D341Med (cell line): ENCODE data around the gene BLOC1S2.
"Not testable (repeated sequence)": the region's sequence is repeated elsewhere in the genome, so short reads cannot be mapped to it uniquely, and the experiment has no call there.

Source experiments
- DNase-seq: peaks from one replicate; pipeline ENCODE4 v3.0.0; 2012; ENCODE audit warnings: low spot score

BLOC1S2 gene

DNA sequence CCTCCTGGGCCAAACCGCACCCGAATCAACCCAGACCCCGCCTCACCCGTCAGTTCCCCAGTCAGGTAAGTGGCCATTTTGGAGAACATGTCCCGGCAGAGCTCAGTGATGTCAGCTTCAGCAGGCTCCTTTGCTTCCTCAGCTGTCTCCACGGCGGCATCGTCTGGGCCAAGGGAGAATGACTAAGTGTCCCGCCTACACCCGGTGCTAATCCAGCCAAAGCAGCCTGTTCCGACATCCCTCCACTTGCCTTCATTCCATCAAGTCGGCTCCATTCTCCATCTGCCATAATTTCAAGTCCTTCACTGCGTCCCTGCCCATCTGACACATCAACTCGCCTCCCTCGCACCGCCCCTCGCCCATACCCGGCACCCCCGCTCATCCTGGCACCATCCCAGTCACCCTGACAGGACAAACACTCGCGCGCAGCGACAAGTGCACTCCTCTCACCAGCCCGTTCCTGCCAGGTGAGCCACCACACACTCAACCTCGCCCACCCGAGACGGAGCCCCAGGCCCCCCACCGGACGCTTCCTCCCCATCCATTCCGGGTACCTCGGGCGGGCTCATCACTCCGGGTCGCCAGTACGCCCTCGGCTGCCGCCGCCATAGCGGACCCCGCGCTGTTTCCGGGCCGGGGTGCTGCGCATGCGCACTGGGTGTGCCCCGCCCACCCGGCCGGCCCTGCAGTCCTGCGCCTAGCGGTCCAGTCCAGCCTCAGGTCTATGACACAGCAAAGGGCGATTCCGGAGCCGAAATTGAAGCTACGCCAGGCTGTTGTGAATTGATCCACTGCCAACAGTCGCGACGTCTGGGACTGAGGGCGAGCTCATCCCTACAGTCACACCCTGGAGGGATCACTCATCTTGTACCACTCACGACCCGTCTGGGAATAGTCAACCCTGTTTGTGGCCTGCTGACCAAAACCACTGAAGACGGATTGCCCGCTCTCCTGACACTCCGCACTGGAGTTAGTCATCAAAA lies at the start of gene BLOC1S2:
Gene BLOC1S2 (minus strand): TSS at position 630 of the 983 bp plus-strand sequence. CDS start 21 bp downstream, at position 609.
- peak; percentile 94 for DNase-seq

DNA sequence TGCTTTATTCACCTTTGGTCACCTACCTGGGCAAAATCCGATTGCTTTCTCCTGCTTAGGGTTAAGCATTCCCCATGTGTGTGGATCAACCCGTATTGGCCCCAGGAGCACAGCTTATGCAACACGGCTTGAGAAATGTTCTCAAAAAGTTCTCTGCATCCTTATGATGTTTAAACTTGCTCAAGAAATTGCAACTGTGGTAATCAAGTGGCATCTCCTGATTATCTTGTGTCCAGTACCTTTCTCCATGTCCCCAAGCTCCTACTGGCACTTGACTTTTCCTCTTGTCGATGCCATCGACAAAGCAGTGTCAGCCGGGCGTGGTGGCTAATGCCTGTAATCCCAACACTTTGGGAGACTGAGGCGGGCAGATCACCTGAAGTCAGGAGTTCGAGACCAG lies 48.3 kb upstream of the BLOC1S2 start:
- no peak for DNase-seq

DNA sequence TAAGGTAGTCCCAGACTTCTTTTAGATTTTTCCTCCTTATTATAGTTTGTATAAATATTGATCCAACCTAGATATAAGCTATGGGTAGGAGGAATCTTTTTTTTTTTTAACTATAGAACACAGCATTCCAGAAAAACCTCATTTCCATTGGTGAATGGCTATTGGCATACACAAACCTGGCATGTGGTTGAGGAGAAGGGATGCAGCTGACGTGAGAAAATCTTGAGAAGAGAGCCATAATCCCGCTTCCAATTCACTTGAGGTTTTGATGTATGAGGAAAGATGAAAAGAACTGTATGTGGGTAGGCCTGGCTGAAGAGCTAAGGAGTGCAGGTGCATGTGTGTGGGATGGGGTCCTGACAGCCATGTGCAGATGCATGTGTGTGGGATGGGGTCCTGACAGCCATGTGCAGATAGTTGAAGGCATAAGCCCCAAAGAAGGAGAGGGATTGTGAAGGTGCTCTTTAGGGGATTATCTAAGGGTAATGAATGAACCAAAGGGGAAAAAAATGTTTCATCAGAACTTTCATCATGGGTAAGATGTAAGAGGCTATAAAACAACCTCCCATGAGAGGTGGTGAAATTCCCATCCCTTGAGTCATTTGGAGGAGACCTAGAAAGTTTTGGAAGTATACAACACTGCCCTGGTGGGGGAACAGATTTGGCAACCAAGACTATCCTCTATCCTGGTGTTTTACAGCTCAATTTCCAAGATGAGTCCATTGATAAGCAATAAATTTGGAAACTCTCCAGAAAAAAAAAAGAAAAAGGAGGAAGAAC lies 47.4 kb upstream of the BLOC1S2 start:
- no peak for DNase-seq

DNA sequence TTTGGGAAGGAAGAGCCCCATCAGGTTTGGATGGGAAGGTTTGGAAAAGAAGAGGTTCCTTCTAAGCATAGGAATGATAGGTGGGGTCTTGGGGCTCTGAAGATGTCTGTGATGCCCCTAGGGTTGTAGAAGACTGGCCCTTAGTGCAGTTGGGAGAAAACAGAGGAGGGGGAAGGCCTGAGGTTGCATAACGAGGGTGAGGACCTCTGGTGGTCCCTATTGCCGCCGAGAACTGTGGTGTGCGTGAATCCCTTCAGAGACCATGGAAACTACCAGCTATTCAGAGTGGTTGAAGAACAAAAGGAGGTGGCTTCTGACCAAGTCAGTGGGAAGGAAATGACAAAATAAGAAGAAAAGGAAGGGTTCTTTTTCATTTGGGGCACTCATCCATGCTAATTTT lies 46.6 kb upstream of the BLOC1S2 start:
- no peak for DNase-seq

GRCh38 chr10:100330079-100330478 lies 43.6 kb upstream of the BLOC1S2 start, which contains the start of gene PKD2L1:
Gene PKD2L1, minus strand, starts transcription at chr10:100330228. Its CDS starts 125 bp downstream, at chr10:100330103.
- no peak for DNase-seq

DNA sequence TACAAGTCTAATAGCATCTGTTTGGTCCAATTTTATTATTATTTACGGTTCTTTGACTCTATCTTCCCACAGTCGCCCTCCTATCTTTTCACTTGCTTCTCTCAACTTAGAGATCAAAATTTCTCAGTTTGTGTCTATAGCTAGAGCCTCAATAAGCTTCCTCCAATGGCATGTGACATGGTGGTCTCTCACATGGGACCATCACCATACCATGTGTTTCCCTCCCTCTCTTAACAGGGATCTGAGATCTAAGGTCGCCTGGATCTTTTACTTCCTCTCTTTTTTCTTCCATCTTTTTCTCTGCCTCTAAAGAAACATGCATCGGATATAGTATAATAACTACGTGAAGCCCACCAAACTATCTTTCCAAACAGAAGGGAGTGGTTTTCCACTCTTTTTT lies 41.7 kb upstream of the BLOC1S2 start:
- DNase-seq, result no peak

GRCh38 chr10:100327718-100328009 lies 41.2 kb upstream of the BLOC1S2 start:
- no peak for DNase-seq

DNA sequence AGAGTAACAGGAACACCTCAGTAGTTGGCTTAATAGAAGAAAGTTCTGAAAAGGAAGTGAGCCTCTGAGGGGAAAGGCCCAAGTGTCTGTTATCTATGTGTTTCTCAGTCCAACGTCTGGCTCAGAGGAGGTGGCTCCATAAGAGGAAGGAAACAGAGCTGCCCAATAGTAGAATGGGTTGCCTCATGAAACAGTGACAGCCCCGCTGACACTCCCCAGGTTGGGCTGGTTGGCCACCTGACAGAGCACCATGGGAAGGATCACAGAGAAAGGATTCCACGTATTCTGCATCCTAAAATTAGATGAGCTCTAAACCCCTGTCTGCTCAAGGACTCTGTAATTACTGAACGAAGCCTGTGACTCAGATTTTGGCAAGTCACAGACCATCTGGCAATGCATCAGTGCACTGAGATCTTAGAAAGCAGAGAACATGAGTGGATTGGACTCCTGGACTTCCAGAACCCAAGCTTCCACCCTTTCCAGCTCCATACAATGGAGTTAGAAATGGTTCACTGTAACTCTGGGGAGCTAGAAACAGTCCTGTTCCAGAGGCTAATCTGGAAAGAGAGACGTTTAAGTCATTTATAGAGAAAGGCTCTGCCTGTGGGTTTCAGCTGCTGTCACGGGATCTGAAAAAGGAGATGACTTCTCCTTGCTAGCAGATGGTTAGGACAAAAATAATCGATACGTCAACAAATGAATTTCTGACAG lies 40.7 kb upstream of the BLOC1S2 start:
- peak; percentile 39 for DNase-seq

- DNase-seq, result no peak
Observed at GRCh38 chr10:100325158-100325557, 38.7 kb upstream of the BLOC1S2 start.

GRCh38 chr10:100319707-100320402 lies 33.4 kb upstream of the BLOC1S2 start:
- no peak for DNase-seq

- no peak for DNase-seq
Observed at GRCh38 chr10:100318207-100318606, 31.7 kb upstream of the BLOC1S2 start.

DNA sequence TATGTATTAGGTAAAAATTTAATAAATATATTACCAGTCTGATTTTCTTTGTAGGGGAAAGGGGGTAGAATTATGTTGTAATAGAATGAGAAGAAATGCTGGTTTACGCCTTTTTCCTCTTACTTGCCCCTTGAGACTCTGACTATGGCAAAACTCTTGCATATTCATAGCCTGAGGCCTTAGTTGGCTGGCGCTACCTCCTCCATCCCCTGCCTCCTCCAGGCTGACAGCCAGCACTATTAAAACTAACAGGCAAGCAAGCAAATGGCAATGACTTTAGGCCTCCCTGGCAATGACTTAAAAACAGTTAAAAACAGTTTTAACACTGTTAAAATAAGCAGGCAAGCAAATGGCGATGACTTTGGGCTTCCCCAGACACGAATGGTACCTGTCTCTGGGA lies 29.1 kb upstream of the BLOC1S2 start:
- DNase-seq, result no peak

DNA sequence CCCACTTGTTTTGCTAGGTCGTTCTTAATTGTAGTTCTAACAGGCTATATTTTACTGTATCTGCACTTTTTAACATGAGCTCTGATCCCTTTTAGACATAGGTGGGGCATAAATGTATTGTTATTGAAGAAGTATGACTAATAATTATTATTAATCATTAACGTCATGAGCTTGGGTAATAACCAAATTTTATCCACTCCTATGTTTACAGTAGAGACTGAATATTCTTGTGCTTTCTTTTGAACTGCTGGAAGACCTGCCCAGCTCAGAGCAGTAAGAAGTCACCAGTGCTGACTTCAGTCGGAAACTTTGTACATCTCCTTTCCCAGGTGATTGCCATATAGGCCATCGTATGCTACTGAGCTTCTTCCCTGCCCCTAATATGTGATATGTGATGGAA lies 24.8 kb upstream of the BLOC1S2 start:
- DNase-seq, result no peak

DNA sequence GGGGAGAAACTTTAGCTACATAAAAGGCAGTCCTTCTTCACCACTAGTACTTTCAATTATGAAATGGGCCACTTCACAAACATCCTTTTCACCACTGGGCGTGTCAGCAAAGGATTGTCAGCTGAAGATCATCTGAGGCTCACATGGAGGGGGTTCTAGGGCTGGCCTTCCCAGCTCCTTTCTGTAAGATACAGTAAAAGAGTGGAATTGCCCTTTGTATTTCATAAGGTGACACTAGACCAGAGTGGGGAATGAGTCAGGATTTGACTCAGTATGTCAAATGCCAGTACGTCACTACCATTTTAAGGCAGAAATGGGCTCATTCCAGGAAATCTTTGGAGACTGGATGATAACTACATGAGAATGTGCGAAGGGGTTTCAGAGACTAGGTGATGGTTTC lies 21.2 kb upstream of the BLOC1S2 start:
- no peak for DNase-seq

- no peak for DNase-seq
Observed at GRCh38 chr10:100306861-100307260, 20.4 kb upstream of the BLOC1S2 start.

GRCh38 chr10:100304414-100304813 lies 17.9 kb upstream of the BLOC1S2 start:
- no peak for DNase-seq

GRCh38 chr10:100303724-100304319 lies 17.3 kb upstream of the BLOC1S2 start:
- peak; percentile 42 for DNase-seq

DNA sequence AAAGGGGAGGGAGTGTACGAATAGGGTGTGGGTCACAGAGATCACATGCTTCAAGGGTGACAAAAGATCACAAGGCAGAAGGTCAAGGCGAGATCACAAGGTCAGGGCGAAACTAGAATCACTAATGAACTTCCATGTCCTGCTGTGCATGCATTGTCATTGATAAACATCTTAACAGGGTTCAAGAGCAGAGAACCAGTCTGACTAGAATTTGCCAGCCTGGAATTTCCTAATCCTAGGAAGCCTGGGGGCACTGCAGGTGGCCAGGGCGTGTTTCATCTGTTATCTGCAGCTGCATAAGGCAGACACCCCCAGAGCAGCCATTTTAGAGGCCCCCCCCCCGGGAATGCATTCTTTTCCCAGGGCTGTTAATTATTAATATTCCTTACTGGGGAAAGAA lies 14.6 kb upstream of the BLOC1S2 start:
- not testable (repeated sequence) for DNase-seq

DNA sequence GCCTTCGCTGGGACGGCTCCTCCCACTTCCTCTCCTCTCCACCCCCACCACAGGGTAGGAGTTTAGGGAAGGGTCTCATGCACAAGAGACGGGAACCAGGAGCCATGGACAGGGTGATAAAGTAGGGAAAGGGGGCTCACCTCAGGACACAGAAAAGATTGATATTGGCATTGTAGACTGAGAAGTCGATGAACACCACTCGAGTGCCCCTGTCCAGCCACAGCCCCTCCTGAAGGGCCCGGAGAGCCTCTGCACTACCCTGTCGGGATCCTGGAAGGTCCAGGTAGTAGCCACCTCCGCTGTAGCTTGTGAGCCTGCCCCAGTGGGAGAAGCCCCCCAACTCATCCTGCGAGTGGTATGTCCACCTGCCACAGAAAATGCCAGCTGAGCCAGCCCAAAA lies 10.8 kb upstream of the BLOC1S2 start:
- no peak for DNase-seq

DNA sequence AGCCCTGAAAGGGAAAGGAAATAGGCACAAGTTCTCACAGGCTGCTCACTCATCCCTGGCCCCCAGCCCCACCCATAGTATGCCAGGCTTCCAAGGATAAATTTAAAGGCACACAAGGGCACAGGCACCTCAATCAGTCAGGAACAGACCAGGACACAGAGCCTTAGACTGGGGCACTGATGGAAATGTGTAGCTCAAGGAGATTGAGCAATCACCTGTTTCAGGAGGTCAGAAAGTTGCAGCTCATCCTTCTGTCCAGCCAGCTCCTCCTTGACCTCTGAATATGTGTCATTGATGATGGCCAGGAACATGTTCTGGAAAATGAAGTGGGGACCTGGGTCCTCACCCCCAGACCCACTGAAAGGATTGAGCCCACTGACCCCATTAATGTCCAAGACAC lies 6.6 kb upstream of the BLOC1S2 start:
- DNase-seq, result no peak

DNA sequence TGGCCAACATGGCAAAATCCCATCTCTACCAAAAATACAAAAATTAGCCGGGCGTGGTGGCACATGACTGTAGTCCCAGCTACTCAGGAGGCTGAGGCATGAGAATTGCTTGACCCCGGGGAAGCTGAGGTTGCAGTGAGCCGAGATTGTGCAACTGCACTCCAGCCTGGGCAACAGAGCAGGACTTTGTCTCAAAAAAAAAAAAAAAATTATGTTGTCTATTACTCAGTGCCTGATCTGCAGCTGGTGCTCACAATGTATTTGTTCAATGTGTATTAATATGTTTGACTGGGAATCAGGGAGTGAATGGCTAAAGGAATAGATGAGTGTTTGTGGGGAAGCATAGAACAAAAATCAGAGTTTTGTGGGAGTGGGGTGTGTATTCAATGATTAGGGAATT lies 5.8 kb upstream of the BLOC1S2 start:
- not testable (repeated sequence) for DNase-seq
